HepG2 (cell line): ENCODE measurements around the gene YEATS4. TPM values are rescaled to one million over a fixed set of nuclear protein-coding genes. Genes with fewer than 3 reads are reported as not detected.

Experiments used
- BATF2 ChIP-seq: sonication (generic); formaldehyde crosslinking; IDR thresholded peaks from 2 replicates; pipeline ENCODE4 v1.8.0; 2022; ENCODE audit warnings: mild to moderate bottlenecking, missing genetic modification reagents, moderate library complexity
- CBX2 ChIP-seq, 2 experiments: fragments of 200-600 bp in 1 of 2; sonication (generic); formaldehyde crosslinking in 1 of 2; IDR thresholded peaks; 2 replicates each; pipeline versions ENCODE4 v1.7.0 to v1.8.1; 2018 to 2022; ENCODE audit warnings: low read depth in 2 of 2, low read length in 1 of 2, mild to moderate bottlenecking in 1 of 2, missing genetic modification reagents in 1 of 2
- CTCF ChIP-seq: sonication (generic); formaldehyde crosslinking; IDR thresholded peaks from 2 replicates; pipeline ENCODE4 v1.5.0; 2020; ENCODE audit warnings: mild to moderate bottlenecking, missing genetic modification reagents, moderate library complexity
- KAT8 ChIP-seq: IDR thresholded peaks from 2 replicates; pipeline ENCODE4 v1.6.1; 2016; ENCODE audit warnings: missing genetic modification reagents, missing compliant biosample characterization
- NCOA2 ChIP-seq: sonication (generic); formaldehyde crosslinking; IDR thresholded peaks from 2 replicates; pipeline ENCODE4 v1.8.0; 2022; ENCODE audit warnings: inconsistent platforms
- REL ChIP-seq: sonication (generic); formaldehyde crosslinking; conservative IDR thresholded peaks from 2 replicates; pipeline ENCODE4 v1.8.0; 2022; ENCODE audit warnings: mild to moderate bottlenecking, missing genetic modification reagents, moderate library complexity
- SIX1 ChIP-seq: sonication (generic); formaldehyde crosslinking; IDR thresholded peaks from 2 replicates; pipeline ENCODE4 v1.4.0; 2020; ENCODE audit warnings: missing genetic modification reagents, borderline replicate concordance
- U2AF1 ChIP-seq: fragments of 200-400 bp; formaldehyde crosslinking; optimal IDR thresholded peaks from 2 replicates; pipeline ENCODE3; 2017; ENCODE audit warnings: mild to moderate bottlenecking, low read depth, low read length
- ZFP91 ChIP-seq: sonication (generic); formaldehyde crosslinking; IDR thresholded peaks from 2 replicates; pipeline ENCODE4 v1.9.0; 2022; ENCODE audit warnings: missing genetic modification reagents, mild to moderate bottlenecking, borderline replicate concordance
- ZMYM4 ChIP-seq: sonication (generic); formaldehyde crosslinking; IDR thresholded peaks from 2 replicates; pipeline ENCODE4 v1.8.1; 2023; ENCODE audit warnings: mild to moderate bottlenecking, missing genetic modification reagents
- ZNF12 ChIP-seq: sonication (generic); formaldehyde crosslinking; IDR thresholded peaks from 2 replicates; pipeline ENCODE4 v1.5.0; 2020; ENCODE audit warnings: missing genetic modification reagents
- ZNF136 ChIP-seq: sonication (generic); formaldehyde crosslinking; IDR thresholded peaks from 2 replicates; pipeline ENCODE4 v1.8.1; 2022; ENCODE audit warnings: low read depth, mild to moderate bottlenecking, moderate library complexity, missing genetic modification reagents
- ZNF350 ChIP-seq: sonication (generic); formaldehyde crosslinking; IDR thresholded peaks from 2 replicates; pipeline ENCODE4 v1.4.0; 2020; ENCODE audit warnings: mild to moderate bottlenecking, low read depth, missing genetic modification reagents, borderline replicate concordance
- ZNF572 ChIP-seq: sonication (generic); formaldehyde crosslinking; IDR thresholded peaks from 2 replicates; pipeline ENCODE4 v1.5.1; 2020; ENCODE audit warnings: mild to moderate bottlenecking, missing genetic modification reagents
- ZNF660 ChIP-seq: sonication (generic); formaldehyde crosslinking; IDR thresholded peaks from 2 replicates; pipeline ENCODE4 v1.5.1; 2020; ENCODE audit warnings: mild to moderate bottlenecking, low read depth, missing genetic modification reagents, borderline replicate concordance
- ZNF83 ChIP-seq: sonication (generic); formaldehyde crosslinking; IDR thresholded peaks from 2 replicates; pipeline ENCODE4 v1.4.0; 2020; ENCODE audit warnings: missing genetic modification reagents, mild to moderate bottlenecking, borderline replicate concordance
- polyA plus RNA-seq, 8 experiments: library from polyadenylated mRNA; depleted of rRNA in 3 of 8; stranded (reverse) in 7 of 8; unstranded in 1 of 8; fragments of >200 nt; fragmentation: Illumina TruSeq in 4 of 8; extraction: Trizol in 4 of 8; gene quantifications; 2 replicates each; pipeline versions ENCODE4 v1.2.1 to v1.2.3, GENCODE V29; 2011 to 2016; ENCODE audit warnings: low read depth in 4 of 8, missing spikeins in 1 of 8, mixed read lengths in 1 of 8; ENCODE audit not compliant: insufficient read depth in 1 of 8
- total RNA-seq, 5 experiments: library from RNA; depleted of rRNA; stranded (reverse); fragments of >200 nt; fragmentation: Illumina TruSeq; extraction: Trizol; gene quantifications; 2 replicates each; pipeline ENCODE4 v1.2.3, GENCODE V29; 2016; ENCODE audit warnings: low read depth in 1 of 5
- TF ChIP-seq, protein P1 (sequence below): sonication (generic); formaldehyde crosslinking; IDR thresholded peaks from 2 replicates; pipeline ENCODE4 v1.5.0; 2020; ENCODE audit warnings: mild to moderate bottlenecking, missing genetic modification reagents
- TF ChIP-seq, protein P2 (sequence below): IDR thresholded peaks from 2 replicates; pipeline ENCODE4 v1.6.1; 2016; ENCODE audit warnings: missing biosample characterization, missing genetic modification reagents, low read depth
- TF ChIP-seq, protein P3 (sequence below): sonication (generic); formaldehyde crosslinking; IDR thresholded peaks from 2 replicates; pipeline ENCODE4 v1.8.1; 2023; ENCODE audit warnings: mild to moderate bottlenecking, missing genetic modification reagents

YEATS4 gene
- total and polyA plus RNA-seq, 2 of the 13 experiments (the other 11 are each of a cell fraction or from before 2014, with no cell fraction given), result 16.8 to 45.0 TPM

DNA sequence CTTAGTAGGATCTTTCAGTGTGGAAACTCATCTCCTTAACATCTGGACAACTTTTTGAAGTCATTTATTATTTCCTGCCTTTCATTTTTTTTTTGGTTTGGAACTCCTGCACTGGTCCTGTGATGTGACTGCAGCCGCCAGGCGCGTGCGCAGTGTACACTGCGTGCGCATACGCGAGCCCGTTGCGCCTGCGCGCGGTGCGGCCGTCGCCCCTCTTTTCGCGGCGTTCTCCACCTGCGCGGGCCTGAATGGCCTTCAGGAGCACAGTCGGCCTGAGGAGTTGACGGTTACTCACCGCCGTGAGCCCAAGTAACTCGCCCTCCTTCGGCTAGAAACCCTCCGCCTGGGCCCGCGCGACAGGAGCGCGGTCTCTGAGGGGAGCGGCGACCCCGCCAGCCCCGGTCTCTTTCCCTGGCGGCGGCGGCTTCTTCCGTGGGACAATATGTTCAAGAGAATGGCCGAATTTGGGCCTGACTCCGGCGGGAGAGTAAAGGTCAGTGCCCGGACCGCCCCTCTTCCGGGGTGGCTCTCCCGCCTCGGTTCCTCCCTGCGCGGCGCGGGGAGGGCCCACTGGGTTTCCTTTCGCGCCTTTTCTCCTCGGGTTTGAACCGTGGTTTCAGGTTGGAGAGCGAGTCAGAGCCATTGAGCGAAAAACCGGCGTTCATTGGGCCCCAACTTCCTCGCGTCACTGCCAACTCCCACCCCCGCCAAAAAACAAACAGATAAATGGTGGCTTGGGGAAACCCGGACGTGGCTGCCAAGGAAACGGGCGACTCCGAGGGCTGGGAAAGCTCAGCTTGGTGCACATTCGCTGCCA is at the start of gene YEATS4 (continued):
- peak; percentile 83 for TF ChIP-seq BATF2 (CRISPR knock-in tag)
- TF ChIP-seq CBX2 (IDR thresholded peaks at IDR 0.05; ENCODE audit: low read depth, low read length), result no peak
- TF ChIP-seq CBX2 (CRISPR knock-in tag; IDR thresholded peaks at IDR 0.05; ENCODE audit: low read depth), result no peak
- TF ChIP-seq SIX1 (CRISPR knock-in tag), result no peak
- TF ChIP-seq, protein P1, sequence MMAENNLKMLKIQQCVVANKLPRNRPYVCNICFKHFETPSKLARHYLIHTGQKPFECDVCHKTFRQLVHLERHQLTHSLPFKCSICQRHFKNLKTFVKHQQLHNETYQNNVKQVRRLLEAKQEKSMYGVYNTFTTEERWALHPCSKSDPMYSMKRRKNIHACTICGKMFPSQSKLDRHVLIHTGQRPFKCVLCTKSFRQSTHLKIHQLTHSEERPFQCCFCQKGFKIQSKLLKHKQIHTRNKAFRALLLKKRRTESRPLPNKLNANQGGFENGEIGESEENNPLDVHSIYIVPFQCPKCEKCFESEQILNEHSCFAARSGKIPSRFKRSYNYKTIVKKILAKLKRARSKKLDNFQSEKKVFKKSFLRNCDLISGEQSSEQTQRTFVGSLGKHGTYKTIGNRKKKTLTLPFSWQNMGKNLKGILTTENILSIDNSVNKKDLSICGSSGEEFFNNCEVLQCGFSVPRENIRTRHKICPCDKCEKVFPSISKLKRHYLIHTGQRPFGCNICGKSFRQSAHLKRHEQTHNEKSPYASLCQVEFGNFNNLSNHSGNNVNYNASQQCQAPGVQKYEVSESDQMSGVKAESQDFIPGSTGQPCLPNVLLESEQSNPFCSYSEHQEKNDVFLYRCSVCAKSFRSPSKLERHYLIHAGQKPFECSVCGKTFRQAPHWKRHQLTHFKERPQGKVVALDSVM (CRISPR knock-in tag), result peak; percentile 43; the same call in 1 of the 2 replicates
- TF ChIP-seq ZMYM4, result peak; percentile 95
- TF ChIP-seq, protein P2, sequence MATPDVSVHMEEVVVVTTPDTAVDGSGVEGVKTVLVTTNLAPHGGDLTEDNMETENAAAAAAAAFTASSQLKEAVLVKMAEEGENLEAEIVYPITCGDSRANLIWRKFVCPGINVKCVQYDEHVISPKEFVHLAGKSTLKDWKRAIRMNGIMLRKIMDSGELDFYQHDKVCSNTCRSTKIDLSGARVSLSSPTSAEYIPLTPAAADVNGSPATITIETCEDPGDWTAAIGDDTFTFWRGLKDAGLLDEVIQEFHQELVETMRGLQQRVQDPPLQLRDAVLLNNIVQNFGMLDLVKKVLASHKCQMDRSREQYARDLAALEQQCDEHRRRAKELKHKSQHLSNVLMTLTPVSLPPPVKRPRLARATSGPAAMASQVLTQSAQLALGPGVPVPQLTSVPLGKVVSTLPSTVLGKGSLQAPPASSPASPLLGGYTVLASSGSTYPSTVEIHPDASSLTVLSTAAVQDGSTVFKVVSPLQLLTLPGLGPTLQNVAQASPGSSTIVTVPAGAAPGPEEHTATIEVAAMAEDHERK (CRISPR knock-in tag), result peak; percentile 54; the same call in 1 of the 2 replicates
- TF ChIP-seq ZFP91, result peak; percentile 82; the same call in 1 of the 2 replicates
- TF ChIP-seq NCOA2 (CRISPR knock-in tag), result peak; percentile 41; the same call in 1 of the 2 replicates
- TF ChIP-seq, protein P3, sequence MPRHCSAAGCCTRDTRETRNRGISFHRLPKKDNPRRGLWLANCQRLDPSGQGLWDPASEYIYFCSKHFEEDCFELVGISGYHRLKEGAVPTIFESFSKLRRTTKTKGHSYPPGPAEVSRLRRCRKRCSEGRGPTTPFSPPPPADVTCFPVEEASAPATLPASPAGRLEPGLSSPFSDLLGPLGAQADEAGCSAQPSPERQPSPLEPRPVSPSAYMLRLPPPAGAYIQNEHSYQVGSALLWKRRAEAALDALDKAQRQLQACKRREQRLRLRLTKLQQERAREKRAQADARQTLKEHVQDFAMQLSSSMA (CRISPR knock-in tag), result no peak
- no peak for TF ChIP-seq U2AF1
- no peak for TF ChIP-seq CTCF
- peak; percentile 63 for TF ChIP-seq REL
- no peak for TF ChIP-seq ZNF572 (CRISPR knock-in tag)
- TF ChIP-seq ZNF350, result peak; percentile 62; the same call in 1 of the 2 replicates
- TF ChIP-seq ZNF83, result no peak
- 0 out of 2 replicates have a peak, but pooled peaks have one; percentile 68 for TF ChIP-seq ZNF136 (CRISPR knock-in tag)
- TF ChIP-seq ZNF660 (CRISPR knock-in tag), result no peak
- TF ChIP-seq ZNF12 (CRISPR knock-in tag), result 0 out of 2 replicates have a peak, but pooled peaks have one; percentile 7
- TF ChIP-seq KAT8 (CRISPR knock-in tag), result peak; percentile 86
